HG03135 (cell line): ENCODE results near the gene RPL35.
A peak's percentile ranks its signal among the peaks of the same experiment; 100 is the strongest.

Experiments used
- ATAC-seq: cut with Tn5 transposase; IDR thresholded peaks from one replicate; pipeline ENCODE4 v1.9.1; 2021; ENCODE audit warnings: mild to moderate bottlenecking, moderate library complexity; ENCODE audit not compliant: unreplicated experiment

Gene RPL35

GRCh38 chr9:124877021-124877782, 15.4 kb upstream of the RPL35 start:
- ATAC-seq, result no peak

GRCh38 chr9:124875501-124875900, 13.7 kb upstream of the RPL35 start:
- ATAC-seq, result no peak

GRCh38 chr9:124873664-124874063, 11.9 kb upstream of the RPL35 start:
- no peak for ATAC-seq

GRCh38 chr9:124871156-124871561, 9.4 kb upstream of the RPL35 start:
- no peak for ATAC-seq

- no peak for ATAC-seq
Observed at GRCh38 chr9:124870723-124871122, 9.0 kb upstream of the RPL35 start.

GRCh38 chr9:124869986-124870560, 8.3 kb upstream of the RPL35 start:
- peak; percentile 44 for ATAC-seq

GRCh38 chr9:124869466-124869985, 7.8 kb upstream of the RPL35 start:
- ATAC-seq, result peak; percentile 19

- peak; percentile 60 for ATAC-seq
Observed at GRCh38 chr9:124868511-124869465, 7.0 kb upstream of the RPL35 start.

GRCh38 chr9:124863371-124863871, 1.7 kb upstream of the RPL35 start:
- no peak for ATAC-seq

GRCh38 chr9:124860582-124861341, 995 bp downstream of the RPL35 start:
- no peak for ATAC-seq

GRCh38 chr9:124859803-124860581, 1.8 kb downstream of the RPL35 start:
- no peak for ATAC-seq

- ATAC-seq, result no peak
Observed at GRCh38 chr9:124858330-124859046, 3.3 kb downstream of the RPL35 start.

GRCh38 chr9:124857533-124858162, 4.1 kb downstream of the RPL35 start:
- no peak for ATAC-seq

GRCh38 chr9:124855944-124856765, 5.6 kb downstream of the RPL35 start:
- ATAC-seq, result no peak

GRCh38 chr9:124855566-124855943, 6.2 kb downstream of the RPL35 start:
- no peak for ATAC-seq

- ATAC-seq, result no peak
Observed at GRCh38 chr9:124854822-124855221, 6.9 kb downstream of the RPL35 start.

GRCh38 chr9:124854161-124854560, 7.6 kb downstream of the RPL35 start:
- no peak for ATAC-seq
